ENCODE results near the gene RAD52. TPM values are rescaled to one million over a fixed set of nuclear protein-coding genes. Genes with fewer than 3 reads are reported as not detected.

The RAD52 gene
- total and polyA plus RNA-seq, 2 donors from 2014 or later = 6.4 to 17.1 TPM

DNA sequence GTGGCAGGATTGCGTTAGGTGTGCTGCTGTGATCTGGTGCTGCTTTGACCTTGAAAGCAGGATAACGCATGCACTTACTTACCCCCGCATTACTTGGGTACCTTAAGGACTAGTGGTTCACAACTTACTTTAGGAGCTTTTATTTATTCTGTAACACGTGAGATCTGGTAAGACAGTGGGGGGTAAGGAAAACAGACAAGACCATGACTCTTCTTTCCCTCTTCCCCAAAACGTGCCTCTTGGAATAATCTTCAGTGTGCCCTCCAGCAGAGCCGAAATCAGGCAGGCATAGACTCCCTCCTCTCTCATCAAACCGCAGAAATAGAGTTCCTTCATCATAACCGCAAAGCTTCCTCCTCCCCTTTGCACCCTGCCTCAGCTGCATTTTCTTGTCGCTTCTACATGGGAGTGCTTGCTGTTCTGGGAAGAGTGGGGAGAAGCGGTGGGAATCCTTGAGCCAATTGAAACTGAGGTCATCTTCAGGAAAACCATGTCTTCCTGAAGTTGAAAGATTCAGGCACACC, 43.4 kb downstream of the RAD52 start:
- intact Hi-C loops (cut with DNase I) = no loop called here
- TF ChIP-seq, protein P1, sequence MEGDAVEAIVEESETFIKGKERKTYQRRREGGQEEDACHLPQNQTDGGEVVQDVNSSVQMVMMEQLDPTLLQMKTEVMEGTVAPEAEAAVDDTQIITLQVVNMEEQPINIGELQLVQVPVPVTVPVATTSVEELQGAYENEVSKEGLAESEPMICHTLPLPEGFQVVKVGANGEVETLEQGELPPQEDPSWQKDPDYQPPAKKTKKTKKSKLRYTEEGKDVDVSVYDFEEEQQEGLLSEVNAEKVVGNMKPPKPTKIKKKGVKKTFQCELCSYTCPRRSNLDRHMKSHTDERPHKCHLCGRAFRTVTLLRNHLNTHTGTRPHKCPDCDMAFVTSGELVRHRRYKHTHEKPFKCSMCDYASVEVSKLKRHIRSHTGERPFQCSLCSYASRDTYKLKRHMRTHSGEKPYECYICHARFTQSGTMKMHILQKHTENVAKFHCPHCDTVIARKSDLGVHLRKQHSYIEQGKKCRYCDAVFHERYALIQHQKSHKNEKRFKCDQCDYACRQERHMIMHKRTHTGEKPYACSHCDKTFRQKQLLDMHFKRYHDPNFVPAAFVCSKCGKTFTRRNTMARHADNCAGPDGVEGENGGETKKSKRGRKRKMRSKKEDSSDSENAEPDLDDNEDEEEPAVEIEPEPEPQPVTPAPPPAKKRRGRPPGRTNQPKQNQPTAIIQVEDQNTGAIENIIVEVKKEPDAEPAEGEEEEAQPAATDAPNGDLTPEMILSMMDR (IDR thresholded peaks at IDR 0.05; ENCODE audit: borderline replicate concordance, extremely low read depth, insufficient read depth) = no peak
- FAIRE-seq (no peak), DNase-seq (no peak)
- Histone ChIP-seq H3K4me1 (ENCODE audit: control insufficient read depth in 2 of 3, insufficient read depth in 2 of 3, low read depth in 1 of 3, low read length in 3 of 3) (peaks cover 2 to 15% (median 5%) of the 10 kb centered on the region in 3 donors), H3K9ac (ENCODE audit: low read length in 3 of 3) (no peak overlapping the region), H3K27me3 (ENCODE audit: control insufficient read depth, insufficient read depth, low read length) (no peaks in the 10 kb centered on the region), H3K27ac (ENCODE audit: low read depth in 2 of 2, low read length in 2 of 2) (no peak overlapping the region), H3K4me3 (ENCODE audit: low read length in 3 of 3) (no peak overlapping the region), H3K9me3 (ENCODE audit: control insufficient read depth in 2 of 3, insufficient read depth in 1 of 3, low read length in 3 of 3) (no peaks in the 10 kb centered on the region), H3K36me3 (ENCODE audit: control insufficient read depth in 2 of 3, insufficient read depth in 3 of 3, low read length in 3 of 3) (peaks cover 3 to 86% (median 48%) of the 10 kb centered on the region in 3 donors)

DNA sequence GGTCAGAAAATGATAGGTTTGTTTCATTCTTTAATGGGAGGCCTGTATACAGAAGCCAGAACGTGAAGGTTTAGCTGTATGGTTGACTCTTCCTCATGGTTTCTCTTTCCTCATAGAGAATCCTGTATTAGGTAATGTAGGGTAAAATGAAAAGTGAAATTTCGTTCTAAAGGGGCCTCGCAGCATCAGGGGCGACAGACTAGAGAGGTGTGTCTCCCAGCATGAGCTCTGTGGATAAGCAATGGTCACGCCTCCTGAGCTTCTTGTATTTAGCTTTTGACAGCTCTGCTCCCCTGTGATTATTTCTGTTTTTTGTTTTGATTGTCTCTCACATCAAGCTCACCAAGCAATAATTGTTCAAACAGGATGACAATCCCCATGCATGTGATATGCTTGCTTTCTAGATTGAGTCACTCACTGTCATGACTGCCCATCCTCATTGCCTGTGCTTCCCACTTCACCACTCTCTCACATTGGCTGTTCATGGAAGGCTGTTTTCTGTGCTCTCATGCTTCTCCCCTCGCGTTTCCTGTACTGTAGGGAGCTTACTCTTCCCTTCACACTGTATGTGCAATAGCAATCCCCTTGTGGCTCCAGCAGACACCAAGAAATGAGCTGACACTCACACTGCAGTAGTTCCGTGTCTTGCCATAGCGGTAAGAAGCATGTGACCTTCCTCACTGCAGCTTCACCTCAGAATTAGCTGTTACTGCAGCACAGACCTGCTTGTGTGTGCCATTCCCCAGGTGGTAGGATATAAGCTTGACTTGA, 44.0 kb downstream of the RAD52 start:
- Histone ChIP-seq H3K27ac (ENCODE audit: low read depth in 2 of 2, low read length in 2 of 2) (no peak overlapping the region), H3K27me3 (ENCODE audit: control insufficient read depth, insufficient read depth, low read length) (no peaks in the 10 kb centered on the region), H3K9me3 (ENCODE audit: control insufficient read depth in 2 of 3, insufficient read depth in 1 of 3, low read length in 3 of 3) (no peaks in the 10 kb centered on the region), H3K9ac (ENCODE audit: low read length in 3 of 3) (no peak overlapping the region), H3K4me1 (ENCODE audit: control insufficient read depth in 2 of 3, insufficient read depth in 2 of 3, low read depth in 1 of 3, low read length in 3 of 3) (peaks cover 2 to 15% (median 3%) of the 10 kb centered on the region in 3 donors), H3K4me3 (ENCODE audit: low read length in 3 of 3) (no peak overlapping the region), H3K36me3 (ENCODE audit: control insufficient read depth in 2 of 3, insufficient read depth in 3 of 3, low read length in 3 of 3) (peaks cover 5 to 91% (median 53%) of the 10 kb centered on the region in 3 donors)
- intact Hi-C loops (cut with DNase I) = no loop called here
- TF ChIP-seq, protein P1 (IDR thresholded peaks at IDR 0.05; ENCODE audit: borderline replicate concordance, extremely low read depth, insufficient read depth) = no peak
- DNase-seq (no peak), FAIRE-seq (no peak)

DNA sequence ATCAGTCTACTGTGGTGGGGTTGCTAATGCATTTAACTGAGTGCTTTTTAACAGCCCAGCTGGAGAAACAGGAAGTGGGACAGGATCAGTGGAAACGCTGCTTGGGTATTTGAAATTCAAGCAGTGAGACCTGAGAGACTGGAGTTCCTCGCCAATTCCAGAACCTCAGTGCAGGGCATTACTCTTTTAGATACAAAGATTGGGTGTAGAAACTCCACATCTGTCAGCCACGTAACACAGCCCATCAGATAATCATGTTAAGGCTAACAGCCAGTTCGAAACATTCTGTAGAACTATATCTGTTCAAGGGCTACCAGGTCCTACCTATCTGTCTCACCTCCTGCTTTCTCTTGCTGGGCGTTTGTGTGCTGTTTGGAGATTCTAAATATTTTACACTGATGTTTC, 45.5 kb downstream of the RAD52 start:
- H3K4me1 ChIP-seq (ENCODE audit: control insufficient read depth in 2 of 3, insufficient read depth in 2 of 3, low read depth in 1 of 3, low read length in 3 of 3) = peaks cover 0 to 15% (median 2%) of the 10 kb centered on the region in 3 donors
- intact Hi-C loops (cut with DNase I) = no loop called here
- H3K9ac ChIP-seq (ENCODE audit: low read length in 3 of 3) = no peak overlapping the region
- no peaks in the 10 kb centered on the region for H3K9me3 ChIP-seq (ENCODE audit: control insufficient read depth in 2 of 3, insufficient read depth in 1 of 3, low read length in 3 of 3)
- no peak overlapping the region for H3K27ac ChIP-seq (ENCODE audit: low read depth in 2 of 2, low read length in 2 of 2)
- no peaks in the 10 kb centered on the region for H3K27me3 ChIP-seq (ENCODE audit: control insufficient read depth, insufficient read depth, low read length)
- DNase-seq (peak in 3 of 5 donors; percentile 14 to 50 (median 32)), FAIRE-seq (no peak)
- TF ChIP-seq, protein P1 (IDR thresholded peaks at IDR 0.05; ENCODE audit: borderline replicate concordance, extremely low read depth, insufficient read depth) = no peak
- H3K4me3 ChIP-seq (ENCODE audit: low read length in 3 of 3) = no peak overlapping the region
- peaks cover 4 to 90% (median 57%) of the 10 kb centered on the region in 3 donors for H3K36me3 ChIP-seq (ENCODE audit: control insufficient read depth in 2 of 3, insufficient read depth in 3 of 3, low read length in 3 of 3)

Data from kidney (tissue), 14 donors.